ENCODE results near the gene SYT8. TPM values are rescaled to one million over a fixed set of nuclear protein-coding genes. Genes with fewer than 3 reads are reported as not detected.

Gene SYT8
- total RNA-seq, 1 donor from 2014 or later: 22.4 TPM

- no peak for ATAC-seq
Observed at GRCh38 chr11:1845561-1846452, 11.0 kb downstream of the SYT8 start.

GRCh38 chr11:1846453-1846932 lies 11.7 kb downstream of the SYT8 start:
- no peak for ATAC-seq

GRCh38 chr11:1847006-1847735 lies 12.4 kb downstream of the SYT8 start:
- ATAC-seq: no peak

- no peak for ATAC-seq
Observed at GRCh38 chr11:1847926-1848639, 13.3 kb downstream of the SYT8 start.

- ATAC-seq: no peak
Observed at GRCh38 chr11:1848640-1849430, 14.0 kb downstream of the SYT8 start.

- no peak for ATAC-seq
Observed at GRCh38 chr11:1851468-1852180, 16.8 kb downstream of the SYT8 start.

GRCh38 chr11:1852271-1852876 lies 17.6 kb downstream of the SYT8 start:
- ATAC-seq: no peak

- ATAC-seq: peak; percentile 42
Observed at GRCh38 chr11:1852877-1853276, 18.1 kb downstream of the SYT8 start, which contains the start of gene LSP1. TSS of gene LSP1 (plus strand) at chr11:1853084. CDS start at chr11:1853145, 61 bp downstream.

- no peak for ATAC-seq
Observed at GRCh38 chr11:1853376-1854131, 18.8 kb downstream of the SYT8 start.

- no peak for ATAC-seq
Observed at GRCh38 chr11:1854132-1854948, 19.6 kb downstream of the SYT8 start.

- ATAC-seq: no peak
Observed at GRCh38 chr11:1854949-1855885, 20.4 kb downstream of the SYT8 start.

- no peak for ATAC-seq
Observed at GRCh38 chr11:1855886-1856265, 21.1 kb downstream of the SYT8 start.

- ATAC-seq: no peak
Observed at GRCh38 chr11:1856306-1857005, 21.7 kb downstream of the SYT8 start.

- no peak for ATAC-seq
Observed at GRCh38 chr11:1857064-1857463, 22.3 kb downstream of the SYT8 start.

- ATAC-seq: no peak
Observed at GRCh38 chr11:1858154-1858553, 23.4 kb downstream of the SYT8 start.

GRCh38 chr11:1858576-1858975 lies 23.8 kb downstream of the SYT8 start:
- ATAC-seq: no peak

GRCh38 chr11:1859004-1859403 lies 24.2 kb downstream of the SYT8 start:
- ATAC-seq: no peak

Data from esophagus mucosa (tissue), 1 donor.